HepG2 (cell line): ENCODE results near the gene RHBDL1. TPM values are rescaled to one million over a fixed set of nuclear protein-coding genes. Genes with fewer than 3 reads are reported as not detected.

ENCODE experiments used
- ATAC-seq: fragments of 200-7000 bp; cut with Tn5 transposase; 3 replicates; pipeline ENCODE4 v1.9.1; 2020; ENCODE audit warnings: mild to moderate bottlenecking, moderate library complexity
- BruUV-seq: library from RNA; stranded (reverse); fragments of 400-500 nt; replicated peaks from 2 replicates; lab custom pipeline; 2021; lab: Mats Ljungman, UMichigan
- CTCF ChIA-PET: fragments of 300-600 bp; formaldehyde crosslinking; extraction: SDS; loops from one replicate; lab custom pipeline; 2021; ENCODE audit warnings: low total read pairs, inconsistent platforms, low intra/inter-chr PET ratio; lab: Yijun Ruan, JAX
- POLR2A ChIA-PET: fragments of 350-600 bp; sonication (Branson Sonifier 250); formaldehyde crosslinking; loops from one replicate; lab custom pipeline; 2020; ENCODE audit warnings: antibody characterized with exemption, inconsistent platforms; lab: Yijun Ruan, JAX
- DNase-seq: peaks from one replicate; pipeline ENCODE4 v3.0.0-alpha.2; 2015; ENCODE audit warnings: low spot score
- FAIRE-seq: peaks from 3 replicates; lab custom pipeline; 2011; peaks lifted over from hg19 to GRCh38; lab: Jason Lieb, UNC
- H2AFZ ChIP-seq: one replicate; pipeline ENCODE4 v1.6.1; 2011; ENCODE audit warnings: low read length, inconsistent platforms
- H3K27ac ChIP-seq: fragments of 300-600 bp; 3 replicates; pipeline ENCODE4 v1.8.0; 2011; ENCODE audit warnings: mixed run types, mild to moderate bottlenecking, mixed read lengths, low read length, inconsistent platforms; ENCODE audit not compliant: insufficient read depth; ENCODE audit errors: extremely low read length
- H3K27me3 ChIP-seq, 2 experiments: fragments of 200-600 bp in 1 of 2; 2 replicates in 1 of 2; 3 replicates in 1 of 2; pipeline versions ENCODE4 v1.6.0 to v1.8.0; 2011; ENCODE audit warnings: low read length in 2 of 2, mild to moderate bottlenecking in 2 of 2, moderate library complexity in 2 of 2, inconsistent platforms in 1 of 2; ENCODE audit not compliant: insufficient read depth in 2 of 2, control insufficient read depth in 1 of 2
- H3K36me3 ChIP-seq, 2 experiments: fragments of 200-600 bp in 1 of 2; replicated peaks in 1 of 2; 2 replicates in 1 of 2; 3 replicates in 1 of 2; pipeline versions ENCODE4 v1.5.1 to v1.8.0; 2011; ENCODE audit warnings: low read length in 2 of 2, inconsistent platforms in 1 of 2; ENCODE audit not compliant: insufficient read depth in 2 of 2, control insufficient read depth in 1 of 2
- H3K4me1 ChIP-seq: 2 replicates; pipeline ENCODE4 v1.5.1; 2012; ENCODE audit warnings: low read length, inconsistent platforms; ENCODE audit not compliant: insufficient read depth
- H3K4me2 ChIP-seq: 2 replicates; pipeline ENCODE4 v1.6.0; 2011; ENCODE audit warnings: low read depth, low read length, inconsistent platforms
- H3K4me3 ChIP-seq, 3 experiments: fragments of 200-600 bp in 1 of 3; sonication (generic), shearing (Covaris generic) in 1 of 3; replicated peaks in 1 of 3; 2 replicates each; pipeline ENCODE4 v1.5.1; 2011 to 2016; ENCODE audit warnings: low read length in 3 of 3, inconsistent platforms in 2 of 3, low read depth in 2 of 3, mild to moderate bottlenecking in 2 of 3, control low read depth in 1 of 3, mixed read lengths in 1 of 3; ENCODE audit not compliant: insufficient read depth in 1 of 3
- H3K79me2 ChIP-seq: one replicate; pipeline ENCODE4 v1.6.1; 2011; ENCODE audit warnings: low read length, inconsistent platforms; ENCODE audit not compliant: insufficient read depth
- H3K9ac ChIP-seq: 2 replicates; pipeline ENCODE4 v1.6.0; 2011; ENCODE audit warnings: mild to moderate bottlenecking, low read depth, low read length, inconsistent platforms; ENCODE audit not compliant: insufficient read depth
- H3K9me3 ChIP-seq: 2 replicates; pipeline ENCODE4 v1.5.1; 2012; ENCODE audit warnings: mild to moderate bottlenecking, low read length
- H4K20me1 ChIP-seq: 2 replicates; pipeline ENCODE4 v1.6.0; 2011; ENCODE audit warnings: inconsistent platforms, mild to moderate bottlenecking, low read length, moderate library complexity; ENCODE audit not compliant: insufficient read depth
- AGO1 ChIP-seq: fragments of 200-400 bp; formaldehyde crosslinking; IDR thresholded peaks from 2 replicates; pipeline ENCODE4 v1.6.1; 2017; ENCODE audit warnings: mild to moderate bottlenecking, low read depth, low read length, moderate library complexity; ENCODE audit not compliant: poor library complexity, severe bottlenecking
- CENPT ChIP-seq: sonication (generic); formaldehyde crosslinking; IDR thresholded peaks from 2 replicates; pipeline ENCODE4 v1.8.0; 2022; ENCODE audit warnings: low read depth, mild to moderate bottlenecking, moderate library complexity, missing genetic modification reagents
- HIVEP1 ChIP-seq: sonication (generic); formaldehyde crosslinking; IDR thresholded peaks from 2 replicates; pipeline ENCODE4 v1.4.0; 2020; ENCODE audit warnings: mild to moderate bottlenecking, missing genetic modification reagents
- HMGXB4 ChIP-seq, 2 experiments: sonication (generic) in 1 of 2; formaldehyde crosslinking in 1 of 2; IDR thresholded peaks; 2 replicates each; pipeline versions ENCODE4 v1.4.0 to v1.6.1; 2018 to 2020; ENCODE audit warnings: missing genetic modification reagents in 2 of 2, borderline replicate concordance in 1 of 2, low read depth in 1 of 2, mild to moderate bottlenecking in 1 of 2, missing biosample characterization in 1 of 2
- LCORL ChIP-seq, 2 experiments: fragments of 450-650 bp in 1 of 2; sonication (generic) in 1 of 2; formaldehyde crosslinking in 1 of 2; IDR thresholded peaks; 2 replicates each; pipeline versions ENCODE4 v1.5.0 to v1.6.1; 2017 to 2020; ENCODE audit warnings: antibody characterized with exemption in 1 of 2, missing genetic modification reagents in 1 of 2
- MYPOP ChIP-seq: sonication (generic); formaldehyde crosslinking; IDR thresholded peaks from 2 replicates; pipeline ENCODE4 v1.8.1; 2023; ENCODE audit warnings: mild to moderate bottlenecking, moderate library complexity, missing genetic modification reagents
- NR0B2 ChIP-seq: sonication (generic); formaldehyde crosslinking; IDR thresholded peaks from 2 replicates; pipeline ENCODE4 v1.4.0; 2020; ENCODE audit warnings: mild to moderate bottlenecking, missing genetic modification reagents
- NR2C2 ChIP-seq: sonication (generic); formaldehyde crosslinking; IDR thresholded peaks from 2 replicates; pipeline ENCODE4 v1.4.0; 2020; ENCODE audit warnings: missing genetic modification reagents, mild to moderate bottlenecking, moderate library complexity, borderline replicate concordance
- PAF1 ChIP-seq: IDR thresholded peaks from 2 replicates; pipeline ENCODE4 v1.6.1; 2016; ENCODE audit warnings: missing genetic modification reagents, missing compliant biosample characterization
- POLR2A ChIP-seq, 2 experiments: IDR thresholded peaks; 2 replicates each; pipeline ENCODE4 v1.6.1; 2011; ENCODE audit warnings: low read depth in 2 of 2, low read length in 2 of 2, mild to moderate bottlenecking in 1 of 2, moderate library complexity in 1 of 2; ENCODE audit not compliant: insufficient read depth in 1 of 2
- RARA ChIP-seq: IDR thresholded peaks from 2 replicates; pipeline ENCODE4 v1.6.1; 2016; ENCODE audit warnings: missing genetic modification reagents, missing compliant biosample characterization
- SIN3B ChIP-seq: fragments of 150-350 bp; IDR thresholded peaks from 2 replicates; pipeline ENCODE4 v1.6.1; 2014; ENCODE audit warnings: low read length
- TIGD3 ChIP-seq: sonication (generic); formaldehyde crosslinking; IDR thresholded peaks from 2 replicates; pipeline ENCODE4 v1.5.1; 2020; ENCODE audit warnings: mild to moderate bottlenecking, missing genetic modification reagents, borderline replicate concordance
- TOPORS ChIP-seq: sonication (generic); formaldehyde crosslinking; IDR thresholded peaks from 2 replicates; pipeline ENCODE4 v1.8.0; 2023; ENCODE audit warnings: mild to moderate bottlenecking, missing genetic modification reagents
- ZMYM3 ChIP-seq: sonication (generic); formaldehyde crosslinking; IDR thresholded peaks from 2 replicates; pipeline ENCODE4 v1.5.1; 2020; ENCODE audit warnings: mild to moderate bottlenecking, missing genetic modification reagents
- ZNF121 ChIP-seq: sonication (generic); formaldehyde crosslinking; IDR thresholded peaks from 2 replicates; pipeline ENCODE4 v1.5.0; 2020; ENCODE audit warnings: mild to moderate bottlenecking, missing genetic modification reagents
- ZNF251 ChIP-seq: sonication (generic); formaldehyde crosslinking; IDR thresholded peaks from 2 replicates; pipeline ENCODE4 v1.9.0; 2021; ENCODE audit warnings: mild to moderate bottlenecking, missing genetic modification reagents
- WGBS: methylation state at CpG from one replicate; pipeline ENCODE4 v1.1.6; 2017; ENCODE audit warnings: low lambda C conversion rate; 5-methylcytosine and 5-hydroxymethylcytosine counted together
- in situ Hi-C: cut with HindIII; loops from 2 replicates; pipeline ENCODE4 v1.10.0; 2017; ENCODE audit warnings: low pct_unique_long_range_greater_than_20kb; ENCODE audit not compliant: extremely low pct_ligation_motif_present
- intact Hi-C: fragments of 100-400 bp; cut with micrococcal nuclease; formaldehyde crosslinking; loops from one replicate; pipeline ENCODE4 v1.10.0; 2022; ENCODE audit not compliant: unreplicated experiment
- polyA plus RNA-seq, 8 experiments: library from polyadenylated mRNA; depleted of rRNA in 3 of 8; stranded (reverse) in 7 of 8; unstranded in 1 of 8; fragments of >200 nt; fragmentation: Illumina TruSeq in 4 of 8; extraction: Trizol in 4 of 8; gene quantifications; 2 replicates each; pipeline versions ENCODE4 v1.2.1 to v1.2.3, GENCODE V29; 2011 to 2016; ENCODE audit warnings: low read depth in 4 of 8, missing spikeins in 1 of 8, mixed read lengths in 1 of 8; ENCODE audit not compliant: insufficient read depth in 1 of 8
- total RNA-seq, 5 experiments: library from RNA; depleted of rRNA; stranded (reverse); fragments of >200 nt; fragmentation: Illumina TruSeq; extraction: Trizol; gene quantifications; 2 replicates each; pipeline ENCODE4 v1.2.3, GENCODE V29; 2016; ENCODE audit warnings: low read depth in 1 of 5

The RHBDL1 gene
- total and polyA plus RNA-seq, 2 of the 13 experiments (the other 11 are each of a cell fraction or from before 2014, with no cell fraction given): 1.8 to 3.8 TPM

- H3K9ac ChIP-seq: peak overlapping the region; percentile 35; the same call in 1 of the 2 replicates
- intact Hi-C loops: no loop called here
- peak overlapping the region; percentile 71 for H3K27ac ChIP-seq
- ChIA-PET POLR2A (interaction anchor here (1.0 to 1.5 kb wide), 2 partner anchors 19 to 42 kb away, joined by 3 to 5 read pairs; no protein-coding TSS in a partner anchor), CTCF (no interaction called here)
- WGBS: 59% methylated on average over 12 of the region's 29 CpGs
- DNase-seq: peak; percentile 44
- H3K36me3 ChIP-seq: peaks cover 4% of the 10 kb centered on the region in 2 experiments; a peak in 2 of 5 replicates
- H3K9me3 ChIP-seq: no peaks in the 10 kb centered on the region
- no peak for FAIRE-seq
- peak; percentile 61 for ATAC-seq
- no TSS peak for BruUV-seq
- H2AFZ ChIP-seq: no peak overlapping the region
- peak overlapping the region; percentile 95 for H3K4me2 ChIP-seq
- H4K20me1 ChIP-seq: no peaks in the 10 kb centered on the region
- H3K4me3 ChIP-seq: peak overlapping the region in 2 of 3 experiments; percentile 58 to 74; a peak in 4 of 6 replicates
- in situ Hi-C loops: no loop called here
- H3K27me3 ChIP-seq: no peaks in the 10 kb centered on the region
- peaks cover 20% of the 10 kb centered on the region for H3K4me1 ChIP-seq
- no peaks in the 10 kb centered on the region for H3K79me2 ChIP-seq
- TF ChIP-seq POLR2A (IDR thresholded peaks at IDR 0.05; ENCODE audit: insufficient read depth in 1 of 2, low read depth in 2 of 2, low read length in 2 of 2): no peak
- peak; percentile 21 for TF ChIP-seq AGO1
- no peak for TF ChIP-seq ZMYM3 (CRISPR knock-in tag)
- no peak for TF ChIP-seq RARA (CRISPR knock-in tag)
- peak; percentile 54; the same call in 1 of the 2 replicates for TF ChIP-seq TIGD3 (CRISPR knock-in tag)
- TF ChIP-seq SIN3B: no peak
- TF ChIP-seq ZNF121 (CRISPR knock-in tag): 0 out of 2 replicates have a peak, but pooled peaks have one; percentile 14
- no peak for TF ChIP-seq PAF1 (CRISPR knock-in tag)
- TF ChIP-seq HIVEP1 (CRISPR knock-in tag): no peak
- TF ChIP-seq NR0B2 (CRISPR knock-in tag): 0 out of 2 replicates have a peak, but pooled peaks have one; percentile 14
- no peak for TF ChIP-seq NR2C2
- no peak for TF ChIP-seq LCORL (IDR thresholded peaks at IDR 0.05)
- 0 out of 2 replicates have a peak, but pooled peaks have one; percentile 19 for TF ChIP-seq LCORL (CRISPR knock-in tag; IDR thresholded peaks at IDR 0.05)
- no peak for TF ChIP-seq ZNF251 (CRISPR knock-in tag)
- no peak for TF ChIP-seq CENPT (CRISPR knock-in tag)
- TF ChIP-seq HMGXB4 (CRISPR knock-in tag; IDR thresholded peaks at IDR 0.05; ENCODE audit: borderline replicate concordance in 1 of 2, low read depth in 1 of 2): no peak
- TF ChIP-seq TOPORS (CRISPR knock-in tag): no peak
- no peak for TF ChIP-seq MYPOP (CRISPR knock-in tag)
These were observed 46.2 kb upstream of the RHBDL1 start for GRCh38 chr16:629185-629832.
